ENCODE data around the gene ALPL. TPM values are rescaled to one million over a fixed set of nuclear protein-coding genes. Genes with fewer than 3 reads are reported as not detected.

Gene ALPL
- total and polyA plus RNA-seq, 8 donors, result 2.9 to 12.0 (median 7.0) TPM; not detected in 2

GRCh38 chr1:21530368-21531016 lies 21.3 kb downstream of the ALPL start:
- peaks cover 0 to 13% (median 0%) of the 10 kb centered on the region in 3 donors for H3K27me3 ChIP-seq
- 70 to 80% (median 74%) methylated on average over 6 to 7 of the region's 7 CpGs for WGBS, 5 donors
- H3K4me3 ChIP-seq, result no peak overlapping the region
- no peak overlapping the region for H3K27ac ChIP-seq
- H3K36me3 ChIP-seq, result no peaks in the 10 kb centered on the region
- no peak for DNase-seq
- intact Hi-C loops (cut with DNase I; ENCODE audit: low total_unique reads), result no loop called here
- TF ChIP-seq POLR2AphosphoS5 (IDR thresholded peaks at IDR 0.05) (no peak), EP300 (IDR thresholded peaks at IDR 0.05) (no peak), POLR2A (IDR thresholded peaks at IDR 0.05) (no peak)
- TF ChIP-seq, protein P1, sequence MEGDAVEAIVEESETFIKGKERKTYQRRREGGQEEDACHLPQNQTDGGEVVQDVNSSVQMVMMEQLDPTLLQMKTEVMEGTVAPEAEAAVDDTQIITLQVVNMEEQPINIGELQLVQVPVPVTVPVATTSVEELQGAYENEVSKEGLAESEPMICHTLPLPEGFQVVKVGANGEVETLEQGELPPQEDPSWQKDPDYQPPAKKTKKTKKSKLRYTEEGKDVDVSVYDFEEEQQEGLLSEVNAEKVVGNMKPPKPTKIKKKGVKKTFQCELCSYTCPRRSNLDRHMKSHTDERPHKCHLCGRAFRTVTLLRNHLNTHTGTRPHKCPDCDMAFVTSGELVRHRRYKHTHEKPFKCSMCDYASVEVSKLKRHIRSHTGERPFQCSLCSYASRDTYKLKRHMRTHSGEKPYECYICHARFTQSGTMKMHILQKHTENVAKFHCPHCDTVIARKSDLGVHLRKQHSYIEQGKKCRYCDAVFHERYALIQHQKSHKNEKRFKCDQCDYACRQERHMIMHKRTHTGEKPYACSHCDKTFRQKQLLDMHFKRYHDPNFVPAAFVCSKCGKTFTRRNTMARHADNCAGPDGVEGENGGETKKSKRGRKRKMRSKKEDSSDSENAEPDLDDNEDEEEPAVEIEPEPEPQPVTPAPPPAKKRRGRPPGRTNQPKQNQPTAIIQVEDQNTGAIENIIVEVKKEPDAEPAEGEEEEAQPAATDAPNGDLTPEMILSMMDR (IDR thresholded peaks at IDR 0.05), result no peak
- H3K9me3 ChIP-seq, result no peaks in the 10 kb centered on the region
- H3K4me1 ChIP-seq, result no peaks in the 10 kb centered on the region

GRCh38 chr1:21531241-21531640 lies 22.0 kb downstream of the ALPL start:
- H3K36me3 ChIP-seq, result no peaks in the 10 kb centered on the region
- 90 to 96% (median 94%) methylated on average over 5 of the region's 5 CpGs for WGBS, 5 donors

GRCh38 chr1:21532496-21532895 lies 23.3 kb downstream of the ALPL start:
- peak in 1 of 2 donors; percentile 48 for DNase-seq
- intact Hi-C loops (cut with DNase I; ENCODE audit: low total_unique reads), result no loop called here
- peaks cover 0 to 18% (median 0%) of the 10 kb centered on the region in 3 donors for H3K27me3 ChIP-seq
- 32 to 52% (median 43%) methylated on average over 3 of the region's 3 CpGs for WGBS, 5 donors
- no peaks in the 10 kb centered on the region for H3K36me3 ChIP-seq
- H3K9me3 ChIP-seq, result no peaks in the 10 kb centered on the region
- H3K27ac ChIP-seq, result no peak overlapping the region
- TF ChIP-seq EP300 (IDR thresholded peaks at IDR 0.05), result no peak
- H3K4me1 ChIP-seq, result peaks cover 0 to 5% (median 2%) of the 10 kb centered on the region in 4 donors
- H3K4me3 ChIP-seq, result no peak overlapping the region

More at GRCh38 chr1:21531241-21531640, 22.0 kb downstream of the ALPL start:
- peaks cover 0 to 13% (median 0%) of the 10 kb centered on the region in 3 donors for H3K27me3 ChIP-seq
- H3K4me3 ChIP-seq, result no peak overlapping the region
- no peaks in the 10 kb centered on the region for H3K4me1 ChIP-seq
- H3K9me3 ChIP-seq, result no peaks in the 10 kb centered on the region
- no peak for TF ChIP-seq EP300 (IDR thresholded peaks at IDR 0.05)
- TF ChIP-seq POLR2A (IDR thresholded peaks at IDR 0.05), result no peak
- TF ChIP-seq, protein P1 (IDR thresholded peaks at IDR 0.05), result no peak
- no peak for TF ChIP-seq POLR2AphosphoS5 (IDR thresholded peaks at IDR 0.05)
- intact Hi-C loops (cut with DNase I; ENCODE audit: low total_unique reads), result no loop called here
- no peak overlapping the region for H3K27ac ChIP-seq
- no peak for DNase-seq

DNA sequence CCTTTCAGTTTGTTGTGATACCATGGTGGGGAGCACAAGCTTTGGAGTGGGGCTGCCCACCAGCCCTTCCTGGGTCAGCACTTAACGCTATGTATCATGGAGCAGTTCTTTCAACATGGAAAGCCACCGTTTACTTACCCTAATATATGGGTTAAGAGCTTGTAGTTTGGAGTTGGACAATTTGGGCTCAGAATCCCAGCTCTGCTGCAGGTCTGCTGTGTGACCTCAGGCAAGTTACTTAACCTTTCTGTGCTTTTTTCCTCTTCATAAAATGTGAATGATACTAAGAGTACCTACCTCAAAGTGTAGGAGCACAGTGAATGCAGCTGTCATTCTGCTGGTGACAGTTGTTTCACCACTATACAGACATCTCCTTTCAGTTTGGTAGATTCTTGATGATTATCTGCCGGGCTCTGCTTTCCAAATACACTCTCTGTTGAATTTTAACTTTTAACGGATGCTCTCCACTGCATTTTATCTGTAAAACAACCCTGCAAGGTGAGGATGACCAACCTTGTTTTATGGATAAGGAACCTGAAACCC lies 23.8 kb downstream of the ALPL start:
- H3K36me3 ChIP-seq, result no peaks in the 10 kb centered on the region
- H3K27ac ChIP-seq, result no peak overlapping the region
- 68 to 85% (median 76%) methylated on average over 4 of the region's 4 CpGs for WGBS, 5 donors
- peaks cover 0 to 10% (median 8%) of the 10 kb centered on the region in 4 donors for H3K4me1 ChIP-seq
- TF ChIP-seq EP300 (IDR thresholded peaks at IDR 0.05) (no peak), POLR2A (IDR thresholded peaks at IDR 0.05) (no peak), POLR2AphosphoS5 (IDR thresholded peaks at IDR 0.05) (no peak)
- TF ChIP-seq, protein P1 (IDR thresholded peaks at IDR 0.05), result no peak
- peaks cover 0 to 20% (median 0%) of the 10 kb centered on the region in 3 donors for H3K27me3 ChIP-seq
- no peak for DNase-seq
- no peak overlapping the region for H3K4me3 ChIP-seq
- no peaks in the 10 kb centered on the region for H3K9me3 ChIP-seq
- intact Hi-C loops (cut with DNase I; ENCODE audit: low total_unique reads), result no loop called here

DNA sequence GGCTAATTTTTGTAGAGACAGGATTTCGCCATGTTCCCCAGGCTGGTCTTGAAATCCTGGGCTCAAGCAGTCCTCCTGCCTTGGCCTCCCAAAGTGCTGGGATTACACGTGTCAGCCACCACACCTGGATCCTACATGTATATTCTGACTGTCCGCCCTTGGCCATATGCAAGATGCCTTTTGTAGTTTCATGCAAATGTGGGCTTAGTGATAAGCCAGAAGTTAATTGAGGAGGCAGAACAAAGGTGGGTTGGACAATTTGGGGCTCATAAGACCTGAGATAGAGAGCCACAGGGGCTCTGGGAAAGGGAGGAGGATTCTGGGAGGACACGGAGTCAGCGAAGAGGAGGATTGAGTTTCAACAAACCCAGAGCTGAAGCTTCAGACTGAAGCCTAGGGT lies 24.9 kb downstream of the ALPL start:
- H3K4me1 ChIP-seq, result peaks cover 0 to 15% (median 9%) of the 10 kb centered on the region in 4 donors
- no peak overlapping the region for H3K4me3 ChIP-seq
- no peak overlapping the region for H3K27ac ChIP-seq
- intact Hi-C loops (cut with DNase I; ENCODE audit: low total_unique reads), result no loop called here
- TF ChIP-seq, protein P1 (IDR thresholded peaks at IDR 0.05), result no peak
- H3K9me3 ChIP-seq, result no peaks in the 10 kb centered on the region
- peaks cover 0 to 20% (median 0%) of the 10 kb centered on the region in 3 donors for H3K27me3 ChIP-seq
- no peaks in the 10 kb centered on the region for H3K36me3 ChIP-seq
- no peak for DNase-seq
- WGBS, 5 donors, result 80 to 93% (median 88%) methylated on average over 5 of the region's 5 CpGs

Data from stomach (tissue), 9 donors.